GM12892 (cell line): ENCODE results near the gene DHX35.

Experiments used
- DNase-seq: peaks from one replicate; pipeline ENCODE4 v3.0.0; 2011; ENCODE audit not compliant: insufficient read length
- FAIRE-seq: peaks from 2 replicates; lab custom pipeline; 2011; peaks lifted over from hg19 to GRCh38; lab: Jason Lieb, UNC
- POLR2A ChIP-seq: IDR thresholded peaks from 2 replicates; pipeline ENCODE4 v1.6.1; 2011; ENCODE audit warnings: low read depth, low read length, control low read depth
- POLR2AphosphoS5 ChIP-seq: IDR thresholded peaks from 2 replicates; pipeline ENCODE4 v1.6.1; 2011; ENCODE audit warnings: low read depth, low read length, control low read depth
- TAF1 ChIP-seq: IDR thresholded peaks from 2 replicates; pipeline ENCODE4 v1.6.1; 2011; ENCODE audit warnings: low read depth, mild to moderate bottlenecking, control low read depth, low read length, borderline replicate concordance

The DHX35 gene

DNA sequence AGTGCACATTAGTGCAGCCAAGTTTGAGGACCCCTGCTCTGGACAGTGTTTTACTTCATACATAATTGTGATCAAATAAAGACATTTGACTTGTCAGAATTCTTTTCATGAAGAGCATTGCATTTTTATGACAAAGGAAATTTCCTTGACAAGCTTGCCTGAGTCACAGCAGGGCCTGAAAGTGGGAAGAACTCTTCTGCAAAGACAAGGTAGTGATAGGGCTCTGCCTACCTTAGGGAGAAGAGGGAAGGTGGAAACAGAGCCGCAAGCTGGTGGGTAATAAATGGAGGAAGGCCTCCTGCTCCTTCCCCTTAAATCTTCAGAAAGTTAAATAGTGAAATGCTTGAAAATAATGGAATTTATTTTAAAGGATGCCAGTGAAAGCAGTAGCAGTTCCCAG, 118.2 kb downstream of the DHX35 start:
- TF ChIP-seq TAF1: no peak
- TF ChIP-seq POLR2AphosphoS5: no peak
- no peak for TF ChIP-seq POLR2A
- DNase-seq (no peak), FAIRE-seq (no peak)

DNA sequence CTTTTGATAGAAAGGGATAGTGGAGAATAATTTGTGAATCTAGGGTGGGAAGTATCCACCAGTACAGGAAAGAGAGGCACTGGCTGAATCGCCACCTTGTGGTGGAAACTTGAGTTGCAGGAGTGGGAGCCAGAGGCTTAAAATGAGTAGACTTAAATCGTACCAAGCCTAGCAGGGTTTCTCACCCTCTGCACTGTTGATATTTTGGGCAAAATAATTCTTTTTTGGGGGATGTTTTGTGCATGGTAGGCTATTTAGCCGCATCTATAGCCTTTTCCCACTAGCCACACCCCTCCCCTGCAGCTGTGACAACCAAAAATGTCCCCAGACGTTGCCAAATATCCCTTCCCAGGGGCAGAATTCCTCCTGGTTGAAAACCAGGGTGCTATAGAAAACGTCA, 119.1 kb downstream of the DHX35 start:
- peak; percentile 65 for DNase-seq
- FAIRE-seq: peak; percentile 86
- TF ChIP-seq POLR2A (no peak), TAF1 (no peak), POLR2AphosphoS5 (no peak)

DNA sequence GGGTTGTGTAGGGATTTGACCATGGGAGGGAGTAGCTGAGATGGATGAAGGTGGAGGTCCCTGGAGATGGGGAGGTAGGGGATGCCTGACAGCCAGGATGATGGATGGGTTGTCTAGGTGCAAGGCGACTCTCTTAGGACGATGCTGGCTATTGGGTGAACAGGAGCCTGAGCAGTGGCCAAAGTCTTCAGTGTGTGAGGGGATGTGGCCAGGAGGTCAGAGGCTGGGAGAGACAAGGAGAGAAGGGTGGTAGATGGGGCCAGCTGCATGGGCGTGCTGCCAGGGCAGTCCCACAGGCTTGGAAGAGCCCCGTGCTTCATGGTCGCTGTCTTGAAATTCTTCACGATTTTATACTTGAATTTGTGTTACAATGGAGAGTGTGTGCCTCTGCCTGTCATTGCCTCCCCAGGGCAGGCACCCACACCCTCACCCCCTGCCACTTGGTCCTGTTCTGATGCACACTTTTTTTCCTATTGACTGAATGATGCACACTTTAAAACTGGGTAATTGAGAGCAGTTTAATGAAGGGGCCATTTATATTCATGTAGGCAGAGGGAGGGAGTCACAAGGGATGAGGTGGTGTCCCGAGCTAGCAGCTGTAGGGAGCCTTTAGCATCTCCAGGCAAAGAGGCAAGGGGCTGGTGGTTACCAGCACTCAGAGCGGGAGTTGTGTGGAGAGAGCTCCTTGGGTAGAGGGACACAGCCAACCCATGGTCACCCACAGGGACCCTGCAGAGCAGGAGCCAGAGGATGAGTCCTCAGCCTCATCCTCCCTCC, 120.7 kb downstream of the DHX35 start:
- no peak for FAIRE-seq
- no peak for DNase-seq
- TF ChIP-seq POLR2AphosphoS5 (no peak), TAF1 (no peak), POLR2A (no peak)

DNA sequence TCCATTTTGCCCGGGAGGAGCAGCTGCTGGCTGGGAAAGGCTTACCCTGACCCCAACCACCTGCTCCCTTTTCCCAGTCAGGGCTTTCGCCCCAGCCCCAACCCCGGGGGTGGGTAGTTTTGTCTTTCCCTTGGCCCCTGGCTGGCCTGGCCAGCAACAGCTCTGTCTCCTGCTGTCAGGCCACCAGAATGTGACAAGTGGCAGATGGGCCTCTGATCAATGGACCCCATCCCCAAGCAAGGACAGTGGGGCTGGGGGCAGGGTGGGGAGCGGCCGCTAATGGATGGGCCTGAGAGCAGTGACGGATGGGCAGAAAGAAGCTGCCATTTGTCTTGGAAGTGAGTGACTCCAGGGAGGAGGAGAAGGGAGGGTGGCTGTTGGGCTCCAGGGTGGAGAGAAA, 121.6 kb downstream of the DHX35 start:
- no peak for FAIRE-seq
- TF ChIP-seq TAF1: no peak
- TF ChIP-seq POLR2A: no peak
- TF ChIP-seq POLR2AphosphoS5: no peak
- no peak for DNase-seq

DNA sequence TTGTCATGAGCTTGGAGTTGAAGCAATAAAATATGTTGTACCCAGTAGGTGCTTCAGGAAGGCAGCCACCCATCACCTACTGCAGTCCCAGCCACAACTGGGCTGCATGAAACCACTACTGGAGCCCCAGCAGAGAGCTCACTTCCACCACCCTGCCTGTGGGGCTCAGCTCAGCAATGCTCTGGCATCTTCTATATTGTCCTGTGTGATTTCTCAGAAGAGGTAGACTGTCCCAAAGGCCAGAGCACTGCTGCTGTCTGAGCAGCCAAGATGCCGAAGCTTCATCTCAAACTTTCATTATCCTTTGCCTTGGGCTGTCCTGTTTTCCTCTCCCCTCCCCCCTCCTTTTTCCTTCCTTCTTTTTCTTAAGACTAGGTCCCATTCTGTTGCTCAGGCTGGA, 126.9 kb downstream of the DHX35 start:
- no peak for FAIRE-seq
- TF ChIP-seq POLR2A (no peak), TAF1 (no peak), POLR2AphosphoS5 (no peak)
- no peak for DNase-seq
